Caco-2 (cell line): ENCODE measurements around the gene PLXDC1. TPM values are rescaled to one million over a fixed set of nuclear protein-coding genes. Genes with fewer than 3 reads are reported as not detected.

Experiments
- BruUV-seq: library from RNA; stranded (reverse); fragments of 400-500 nt; replicated peaks from 2 replicates; lab custom pipeline; 2021; lab: Mats Ljungman, UMichigan
- CTCF ChIA-PET: fragments of 300-600 bp; sonication (Branson Sonifier 250); formaldehyde crosslinking; loops from one replicate; lab custom pipeline; 2022; ENCODE audit warnings: antibody characterized with exemption; lab: Charles Lee
- POLR2A ChIA-PET: fragments of 300-600 bp; sonication (Branson Sonifier 250); formaldehyde crosslinking; loops from one replicate; lab custom pipeline; 2022; ENCODE audit warnings: antibody characterized with exemption; lab: Charles Lee
- DNase-seq, 2 experiments: peaks; one replicate each; pipeline versions ENCODE4 v3.0.0 to v3.0.0-alpha.2; 2020 to 2022
- H3K27me3 ChIP-seq: replicated peaks from 2 replicates; pipeline ENCODE4 v1.6.0; 2011; ENCODE audit warnings: low read length; ENCODE audit not compliant: control insufficient read depth, insufficient read depth
- H3K36me3 ChIP-seq: 2 replicates; pipeline ENCODE4 v1.5.1; 2011; ENCODE audit warnings: low read length; ENCODE audit not compliant: control insufficient read depth, insufficient read depth
- H3K4me1 ChIP-seq: fragments of 250-450 bp; sonication (Bioruptor Pico); 2 replicates; pipeline ENCODE4 v1.5.1; 2020; ENCODE audit warnings: mild to moderate bottlenecking
- H3K4me3 ChIP-seq: 2 replicates; pipeline ENCODE4 v1.5.1; 2011; ENCODE audit warnings: low read depth, mild to moderate bottlenecking, control low read depth, low read length
- H3K9me3 ChIP-seq: fragments of 250-450 bp; sonication (Bioruptor Pico); 2 replicates; pipeline ENCODE4 v1.5.1; 2020; ENCODE audit warnings: mild to moderate bottlenecking, moderate library complexity
- H3K27ac Mint-ChIP-seq: one replicate; pipeline ENCODE4 v1.8.0; 2022; ENCODE audit warnings: mixed read lengths; ENCODE audit not compliant: unreplicated experiment
- H3K27me3 Mint-ChIP-seq: one replicate; pipeline ENCODE4 v1.8.0; 2022; ENCODE audit warnings: mixed read lengths; ENCODE audit not compliant: insufficient read depth, unreplicated experiment
- H3K36me3 Mint-ChIP-seq: one replicate; pipeline ENCODE4 v1.8.0; 2022; ENCODE audit warnings: mild to moderate bottlenecking, mixed read lengths; ENCODE audit not compliant: insufficient read depth, unreplicated experiment
- H3K4me1 Mint-ChIP-seq: one replicate; pipeline ENCODE4 v1.8.0; 2022; ENCODE audit warnings: low read depth, mixed read lengths; ENCODE audit not compliant: unreplicated experiment
- H3K4me3 Mint-ChIP-seq: one replicate; pipeline ENCODE4 v1.8.0; 2022; ENCODE audit warnings: mild to moderate bottlenecking, moderate library complexity, mixed read lengths; ENCODE audit not compliant: unreplicated experiment
- H3K9me3 Mint-ChIP-seq: one replicate; pipeline ENCODE4 v1.8.0; 2022; ENCODE audit warnings: mixed read lengths; ENCODE audit not compliant: unreplicated experiment
- CTCF ChIP-seq, 2 experiments: fragments of 200-600 bp in 1 of 2; IDR thresholded peaks; 1 replicate in 1 of 2; 2 replicates in 1 of 2; pipeline versions ENCODE4 v1.5.1 to v1.8.0; 2011 to 2022; ENCODE audit warnings: antibody characterized with exemption in 1 of 2, control low read depth in 1 of 2, inconsistent platforms in 1 of 2, low read depth in 1 of 2, low read length in 1 of 2, mild to moderate bottlenecking in 1 of 2, moderate library complexity in 1 of 2; ENCODE audit not compliant: insufficient read depth in 1 of 2, severe bottlenecking in 1 of 2, unreplicated experiment in 1 of 2
- intact Hi-C: fragments of 100-400 bp; cut with micrococcal nuclease; formaldehyde crosslinking; loops from one replicate; pipeline ENCODE4 v1.10.0; 2022; ENCODE audit not compliant: unreplicated experiment
- total RNA-seq: library from RNA; stranded (reverse); gene quantifications from 2 replicates; pipeline ENCODE4 v1.2.3, GENCODE V29; 2022

The PLXDC1 gene
- total RNA-seq, 1 experiment from 2014 or later: 0.14 TPM

- Histone ChIP-seq H3K27me3 (no peaks in the 10 kb centered on the region; the same call in 1 of the 2 replicates), H3K4me3 (no peak overlapping the region), H3K4me1 (no peaks in the 10 kb centered on the region), H3K9me3 (no peaks in the 10 kb centered on the region), H3K36me3 (no peaks in the 10 kb centered on the region)
- H3K27me3 Mint-ChIP-seq: peaks cover 2% of the 10 kb centered on the region
- no peaks in the 10 kb centered on the region for H3K9me3 Mint-ChIP-seq
- BruUV-seq: no TSS peak
- TF ChIP-seq CTCF (IDR thresholded peaks at IDR 0.05; ENCODE audit: insufficient read depth in 1 of 2, low read depth in 1 of 2, low read length in 1 of 2, severe bottlenecking in 1 of 2, unreplicated experiment in 1 of 2): no peak
- no peaks in the 10 kb centered on the region for H3K36me3 Mint-ChIP-seq
- CTCF ChIA-PET: interaction anchor here (1.4 kb wide), 1 partner anchor 162 kb away, joined by 6 read pairs; no protein-coding TSS in a partner anchor
- H3K4me3 Mint-ChIP-seq: no peak overlapping the region
- no peaks in the 10 kb centered on the region for H3K4me1 Mint-ChIP-seq
- no peak overlapping the region for H3K27ac Mint-ChIP-seq
- POLR2A ChIA-PET: interaction anchor here (0.5 kb wide), 1 partner anchor 332 kb away, joined by 4 read pairs; no protein-coding TSS in a partner anchor
- no peak for DNase-seq
- intact Hi-C loops: no loop called here
These were observed 6.3 kb downstream of the PLXDC1 start for GRCh38 chr17:39145143-39145542.

- H3K27ac Mint-ChIP-seq: no peak overlapping the region
- no peak for DNase-seq
These were observed 7.0 kb downstream of the PLXDC1 start for GRCh38 chr17:39144416-39144840.

GRCh38 chr17:39143552-39144093 lies 7.8 kb downstream of the PLXDC1 start:
- H3K36me3 ChIP-seq: no peaks in the 10 kb centered on the region
- H3K4me1 ChIP-seq: no peaks in the 10 kb centered on the region
- CTCF ChIA-PET: interaction anchor here (1.1 kb wide), 1 partner anchor 176 kb away, joined by 3 read pairs; the partner anchor contains the start of gene FBXO47
- DNase-seq: no peak
- intact Hi-C loops: no loop called here
- H3K36me3 Mint-ChIP-seq: no peaks in the 10 kb centered on the region
- H3K4me3 ChIP-seq: no peak overlapping the region
- no peaks in the 10 kb centered on the region for H3K9me3 ChIP-seq
- POLR2A ChIA-PET: no interaction called here
- TF ChIP-seq CTCF (IDR thresholded peaks at IDR 0.05; ENCODE audit: insufficient read depth in 1 of 2, low read depth in 1 of 2, low read length in 1 of 2, severe bottlenecking in 1 of 2, unreplicated experiment in 1 of 2): no peak
- no peaks in the 10 kb centered on the region for H3K27me3 Mint-ChIP-seq
- H3K9me3 Mint-ChIP-seq: no peaks in the 10 kb centered on the region
- H3K4me1 Mint-ChIP-seq: no peaks in the 10 kb centered on the region
- no peak overlapping the region for H3K27ac Mint-ChIP-seq
- H3K4me3 Mint-ChIP-seq: no peak overlapping the region
- no peaks in the 10 kb centered on the region for H3K27me3 ChIP-seq
- BruUV-seq: no TSS peak

More at GRCh38 chr17:39144416-39144840, 7.0 kb downstream of the PLXDC1 start:
- no peak overlapping the region for H3K4me3 Mint-ChIP-seq
- ChIA-PET CTCF (interaction anchor here (1.1 to 1.4 kb wide), 2 partner anchors 161 to 177 kb away, joined by 3 to 6 read pairs; partner anchors contain the start of gene FBXO47), POLR2A (interaction anchor here (0.6 kb wide), 1 partner anchor 319 kb away, joined by 3 read pairs; no protein-coding TSS in a partner anchor)
- intact Hi-C loops: no loop called here
- Histone ChIP-seq H3K27me3 (no peaks in the 10 kb centered on the region), H3K4me1 (no peaks in the 10 kb centered on the region), H3K36me3 (no peaks in the 10 kb centered on the region), H3K4me3 (no peak overlapping the region), H3K9me3 (no peaks in the 10 kb centered on the region)
- no TSS peak for BruUV-seq
- no peak for TF ChIP-seq CTCF (IDR thresholded peaks at IDR 0.05; ENCODE audit: insufficient read depth in 1 of 2, low read depth in 1 of 2, low read length in 1 of 2, severe bottlenecking in 1 of 2, unreplicated experiment in 1 of 2)
- H3K27me3 Mint-ChIP-seq: no peaks in the 10 kb centered on the region
- no peaks in the 10 kb centered on the region for H3K4me1 Mint-ChIP-seq
- H3K9me3 Mint-ChIP-seq: no peaks in the 10 kb centered on the region
- no peaks in the 10 kb centered on the region for H3K36me3 Mint-ChIP-seq
